ENCODE measurements around the gene SCFD2. TPM values are rescaled to one million over a fixed set of nuclear protein-coding genes. Genes with fewer than 3 reads are reported as not detected.

SCFD2 gene
- total and polyA plus RNA-seq, 10 of the 15 experiments (the other 5 are each of a cell fraction or from before 2014, with no cell fraction given), result 4.8 to 37.6 (median 24.9) TPM

DNA sequence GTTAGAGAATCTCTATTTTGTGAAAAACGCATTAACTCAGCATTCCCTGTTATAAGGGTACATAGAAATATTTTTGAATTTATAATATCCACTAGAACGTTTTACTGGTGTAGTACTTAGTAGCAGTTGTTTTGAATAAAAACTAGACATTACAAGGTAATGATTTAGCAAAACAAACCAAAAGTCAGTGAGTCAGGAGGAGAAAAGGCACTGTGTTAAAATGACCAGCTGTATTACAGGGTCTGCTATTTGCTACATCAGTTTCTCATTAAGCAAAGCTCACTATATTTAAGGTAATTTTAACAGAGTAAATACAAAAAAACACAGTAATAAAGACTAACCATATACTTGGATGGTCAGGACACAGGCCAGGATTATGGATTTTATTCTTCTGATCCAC is 351.0 kb downstream of the SCFD2 start (continued):
- TF ChIP-seq POU2F2 (IDR thresholded peaks at IDR 0.05; ENCODE audit: borderline replicate concordance, low read depth, low read length) (no peak), HDGF (IDR thresholded peaks at IDR 0.05) (no peak), USF2 (IDR thresholded peaks at IDR 0.05; ENCODE audit: borderline replicate concordance, low read depth, low read length) (no peak), POLR2AphosphoS5 (IDR thresholded peaks at IDR 0.05; ENCODE audit: low read length) (no peak)
- TF ChIP-seq, protein P1, sequence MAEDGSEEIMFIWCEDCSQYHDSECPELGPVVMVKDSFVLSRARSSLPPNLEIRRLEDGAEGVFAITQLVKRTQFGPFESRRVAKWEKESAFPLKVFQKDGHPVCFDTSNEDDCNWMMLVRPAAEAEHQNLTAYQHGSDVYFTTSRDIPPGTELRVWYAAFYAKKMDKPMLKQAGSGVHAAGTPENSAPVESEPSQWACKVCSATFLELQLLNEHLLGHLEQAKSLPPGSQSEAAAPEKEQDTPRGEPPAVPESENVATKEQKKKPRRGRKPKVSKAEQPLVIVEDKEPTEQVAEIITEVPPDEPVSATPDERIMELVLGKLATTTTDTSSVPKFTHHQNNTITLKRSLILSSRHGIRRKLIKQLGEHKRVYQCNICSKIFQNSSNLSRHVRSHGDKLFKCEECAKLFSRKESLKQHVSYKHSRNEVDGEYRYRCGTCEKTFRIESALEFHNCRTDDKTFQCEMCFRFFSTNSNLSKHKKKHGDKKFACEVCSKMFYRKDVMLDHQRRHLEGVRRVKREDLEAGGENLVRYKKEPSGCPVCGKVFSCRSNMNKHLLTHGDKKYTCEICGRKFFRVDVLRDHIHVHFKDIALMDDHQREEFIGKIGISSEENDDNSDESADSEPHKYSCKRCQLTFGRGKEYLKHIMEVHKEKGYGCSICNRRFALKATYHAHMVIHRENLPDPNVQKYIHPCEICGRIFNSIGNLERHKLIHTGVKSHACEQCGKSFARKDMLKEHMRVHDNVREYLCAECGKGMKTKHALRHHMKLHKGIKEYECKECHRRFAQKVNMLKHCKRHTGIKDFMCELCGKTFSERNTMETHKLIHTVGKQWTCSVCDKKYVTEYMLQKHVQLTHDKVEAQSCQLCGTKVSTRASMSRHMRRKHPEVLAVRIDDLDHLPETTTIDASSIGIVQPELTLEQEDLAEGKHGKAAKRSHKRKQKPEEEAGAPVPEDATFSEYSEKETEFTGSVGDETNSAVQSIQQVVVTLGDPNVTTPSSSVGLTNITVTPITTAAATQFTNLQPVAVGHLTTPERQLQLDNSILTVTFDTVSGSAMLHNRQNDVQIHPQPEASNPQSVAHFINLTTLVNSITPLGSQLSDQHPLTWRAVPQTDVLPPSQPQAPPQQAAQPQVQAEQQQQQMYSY (CRISPR knock-in tag; IDR thresholded peaks at IDR 0.05), result no peak
